Measurements from ENCODE around the gene RNF26.
A peak's percentile ranks its signal among the peaks of the same experiment; 100 is the strongest.

Gene RNF26

GRCh38 chr11:119335091-119335654 is 846 bp downstream of the RNF26 start:
- H3K4me1 ChIP-seq (ENCODE audit: insufficient read depth, low read length), result peaks cover 33% of the 10 kb centered on the region
- H3K9me3 ChIP-seq (ENCODE audit: low read length), result no peaks in the 10 kb centered on the region
- peak overlapping the region; percentile 87 for H3K4me3 ChIP-seq (ENCODE audit: low read length)
- H3K27me3 ChIP-seq (ENCODE audit: insufficient read depth, low read length), result peaks cover 6% of the 10 kb centered on the region
- no peak overlapping the region for H2AFZ ChIP-seq (ENCODE audit: low read depth, low read length)
- peaks cover 8% of the 10 kb centered on the region for H3K36me3 ChIP-seq (ENCODE audit: insufficient read depth, low read length)

GRCh38 chr11:119335655-119336543 is 1.6 kb downstream of the RNF26 start:
- H2AFZ ChIP-seq (ENCODE audit: low read depth, low read length), result no peak overlapping the region
- H3K4me1 ChIP-seq (ENCODE audit: insufficient read depth, low read length), result peaks cover 37% of the 10 kb centered on the region
- peak overlapping the region; percentile 87 for H3K4me3 ChIP-seq (ENCODE audit: low read length)
- H3K27me3 ChIP-seq (ENCODE audit: insufficient read depth, low read length), result peaks cover 7% of the 10 kb centered on the region
- H3K9me3 ChIP-seq (ENCODE audit: low read length), result no peaks in the 10 kb centered on the region
- peaks cover 8% of the 10 kb centered on the region for H3K36me3 ChIP-seq (ENCODE audit: insufficient read depth, low read length)

- no peaks in the 10 kb centered on the region for H3K9me3 ChIP-seq (ENCODE audit: low read length)
- H3K4me1 ChIP-seq (ENCODE audit: insufficient read depth, low read length), result peaks cover 44% of the 10 kb centered on the region
- H2AFZ ChIP-seq (ENCODE audit: low read depth, low read length), result no peak overlapping the region
- peaks cover 17% of the 10 kb centered on the region for H3K27me3 ChIP-seq (ENCODE audit: insufficient read depth, low read length)
- H3K36me3 ChIP-seq (ENCODE audit: insufficient read depth, low read length), result peaks cover 8% of the 10 kb centered on the region
- no peak overlapping the region for H3K4me3 ChIP-seq (ENCODE audit: low read length)
Observed at GRCh38 chr11:119336744-119337469, 2.6 kb downstream of the RNF26 start.

GRCh38 chr11:119337581-119338317 is 3.4 kb downstream of the RNF26 start:
- peaks cover 44% of the 10 kb centered on the region for H3K4me1 ChIP-seq (ENCODE audit: insufficient read depth, low read length)
- H3K27me3 ChIP-seq (ENCODE audit: insufficient read depth, low read length), result peaks cover 26% of the 10 kb centered on the region
- no peak overlapping the region for H2AFZ ChIP-seq (ENCODE audit: low read depth, low read length)
- H3K4me3 ChIP-seq (ENCODE audit: low read length), result no peak overlapping the region
- peaks cover 8% of the 10 kb centered on the region for H3K36me3 ChIP-seq (ENCODE audit: insufficient read depth, low read length)
- no peaks in the 10 kb centered on the region for H3K9me3 ChIP-seq (ENCODE audit: low read length)

- Histone ChIP-seq H3K36me3 (ENCODE audit: insufficient read depth, low read length) (peaks cover 8% of the 10 kb centered on the region), H2AFZ (ENCODE audit: low read depth, low read length) (no peak overlapping the region), H3K4me1 (ENCODE audit: insufficient read depth, low read length) (peaks cover 44% of the 10 kb centered on the region), H3K27me3 (ENCODE audit: insufficient read depth, low read length) (peaks cover 27% of the 10 kb centered on the region), H3K9me3 (ENCODE audit: low read length) (no peaks in the 10 kb centered on the region), H3K4me3 (ENCODE audit: low read length) (no peak overlapping the region)
Observed at GRCh38 chr11:119338318-119338890, 4.1 kb downstream of the RNF26 start.

GRCh38 chr11:119338965-119339588 is 4.8 kb downstream of the RNF26 start:
- Histone ChIP-seq H2AFZ (ENCODE audit: low read depth, low read length) (no peak overlapping the region), H3K4me3 (ENCODE audit: low read length) (no peak overlapping the region), H3K36me3 (ENCODE audit: insufficient read depth, low read length) (peaks cover 8% of the 10 kb centered on the region), H3K9me3 (ENCODE audit: low read length) (no peaks in the 10 kb centered on the region), H3K27me3 (ENCODE audit: insufficient read depth, low read length) (peaks cover 32% of the 10 kb centered on the region), H3K4me1 (ENCODE audit: insufficient read depth, low read length) (peaks cover 44% of the 10 kb centered on the region)

GRCh38 chr11:119339589-119340334 is 5.4 kb downstream of the RNF26 start:
- H3K4me1 ChIP-seq (ENCODE audit: insufficient read depth, low read length), result peaks cover 43% of the 10 kb centered on the region
- H3K4me3 ChIP-seq (ENCODE audit: low read length), result peak overlapping the region; percentile 34
- peaks cover 8% of the 10 kb centered on the region for H3K36me3 ChIP-seq (ENCODE audit: insufficient read depth, low read length)
- peak overlapping the region; percentile 50 for H2AFZ ChIP-seq (ENCODE audit: low read depth, low read length)
- H3K27me3 ChIP-seq (ENCODE audit: insufficient read depth, low read length), result peaks cover 36% of the 10 kb centered on the region
- no peaks in the 10 kb centered on the region for H3K9me3 ChIP-seq (ENCODE audit: low read length)

GRCh38 chr11:119340335-119341221 is 6.3 kb downstream of the RNF26 start, which contains the start of gene C1QTNF5:
Gene C1QTNF5, minus strand, starts transcription at chr11:119340883. Its CDS starts 486 bp downstream, at chr11:119340397.
- H3K9me3 ChIP-seq (ENCODE audit: low read length), result no peaks in the 10 kb centered on the region
- peaks cover 35% of the 10 kb centered on the region for H3K4me1 ChIP-seq (ENCODE audit: insufficient read depth, low read length)
- H3K4me3 ChIP-seq (ENCODE audit: low read length), result peak within 1 kb of the TSS; percentile 34
- H3K36me3 ChIP-seq (ENCODE audit: insufficient read depth, low read length), result peaks cover 8% of the 10 kb centered on the region
- H3K27me3 ChIP-seq (ENCODE audit: insufficient read depth, low read length), result peaks cover 39% of the 10 kb centered on the region
- H2AFZ ChIP-seq (ENCODE audit: low read depth, low read length), result peak within 1 kb of the TSS; percentile 50

- H3K4me3 ChIP-seq (ENCODE audit: low read length), result no peak overlapping the region
- peaks cover 28% of the 10 kb centered on the region for H3K4me1 ChIP-seq (ENCODE audit: insufficient read depth, low read length)
- H3K9me3 ChIP-seq (ENCODE audit: low read length), result no peaks in the 10 kb centered on the region
- peaks cover 4% of the 10 kb centered on the region for H3K36me3 ChIP-seq (ENCODE audit: insufficient read depth, low read length)
- peaks cover 41% of the 10 kb centered on the region for H3K27me3 ChIP-seq (ENCODE audit: insufficient read depth, low read length)
- no peak overlapping the region for H2AFZ ChIP-seq (ENCODE audit: low read depth, low read length)
Observed at GRCh38 chr11:119341222-119342022, 7.1 kb downstream of the RNF26 start.

GRCh38 chr11:119342023-119342300 is 7.6 kb downstream of the RNF26 start:
- Histone ChIP-seq H2AFZ (ENCODE audit: low read depth, low read length) (no peak overlapping the region), H3K27me3 (ENCODE audit: insufficient read depth, low read length) (peaks cover 41% of the 10 kb centered on the region), H3K4me1 (ENCODE audit: insufficient read depth, low read length) (peaks cover 24% of the 10 kb centered on the region), H3K4me3 (ENCODE audit: low read length) (no peak overlapping the region), H3K36me3 (ENCODE audit: insufficient read depth, low read length) (peaks cover 2% of the 10 kb centered on the region), H3K9me3 (ENCODE audit: low read length) (no peaks in the 10 kb centered on the region)

Measured in neuron (in vitro differentiated cells).